Activated naive CD8-positive, alpha-beta T cell (primary cell): Measurements from ENCODE around the gene UQCC3.

Experiments
- H3K27ac Mint-ChIP-seq: one replicate; pipeline ENCODE4 v1.8.0; 2021; ENCODE audit warnings: mixed read lengths
- H3K27me3 Mint-ChIP-seq: one replicate; pipeline ENCODE4 v1.8.0; 2021; ENCODE audit warnings: mixed read lengths
- H3K36me3 Mint-ChIP-seq: one replicate; pipeline ENCODE4 v1.8.0; 2021; ENCODE audit warnings: mixed read lengths
- H3K4me1 Mint-ChIP-seq: one replicate; pipeline ENCODE4 v1.8.0; 2021; ENCODE audit warnings: low read depth, mixed read lengths
- H3K4me3 Mint-ChIP-seq: one replicate; pipeline ENCODE4 v1.8.0; 2021; ENCODE audit warnings: mild to moderate bottlenecking, mixed read lengths
- H3K9me3 Mint-ChIP-seq: one replicate; pipeline ENCODE4 v1.8.0; 2021; ENCODE audit warnings: low read depth, mixed read lengths

Gene UQCC3

GRCh38 chr11:62719302-62719978 is 48.0 kb downstream of the UQCC3 start:
- H3K4me1 Mint-ChIP-seq, result peaks cover 58% of the 10 kb centered on the region
- peak overlapping the region; percentile 78 for H3K27ac Mint-ChIP-seq
- peaks cover 24% of the 10 kb centered on the region for H3K36me3 Mint-ChIP-seq
- no peaks in the 10 kb centered on the region for H3K9me3 Mint-ChIP-seq
- no peaks in the 10 kb centered on the region for H3K27me3 Mint-ChIP-seq
- no peak overlapping the region for H3K4me3 Mint-ChIP-seq

GRCh38 chr11:62721994-62722393 is 50.5 kb downstream of the UQCC3 start:
- H3K4me3 Mint-ChIP-seq, result no peak overlapping the region
- H3K4me1 Mint-ChIP-seq, result peaks cover 61% of the 10 kb centered on the region
- H3K36me3 Mint-ChIP-seq, result peaks cover 28% of the 10 kb centered on the region
- H3K9me3 Mint-ChIP-seq, result no peaks in the 10 kb centered on the region
- peak overlapping the region; percentile 73 for H3K27ac Mint-ChIP-seq
- H3K27me3 Mint-ChIP-seq, result no peaks in the 10 kb centered on the region
